Caki2 (cell line): ENCODE measurements around the gene SRD5A1. TPM values are rescaled to one million over a fixed set of nuclear protein-coding genes. Genes with fewer than 3 reads are reported as not detected.

Source experiments
- DNase-seq: peaks from one replicate; pipeline ENCODE4 v3.0.0-alpha.2; 2015; ENCODE audit warnings: low read depth
- in situ Hi-C: cut with HindIII; loops from 2 replicates; pipeline ENCODE4 v1.10.0; 2016; ENCODE audit warnings: low sequenced_read_pairs, low pct_unique_long_range_greater_than_20kb, mixed read lengths
- total RNA-seq: library from RNA; depleted of rRNA; stranded (reverse); fragments of >200 nt; shearing (Covaris generic); gene quantifications from 2 replicates; pipeline ENCODE4 v1.2.3, GENCODE V29; 2014; ENCODE audit warnings: low replicate concordance; rRNA removed

The SRD5A1 gene
- total RNA-seq, 1 experiment from 2014 or later, result 54.2 TPM

DNA sequence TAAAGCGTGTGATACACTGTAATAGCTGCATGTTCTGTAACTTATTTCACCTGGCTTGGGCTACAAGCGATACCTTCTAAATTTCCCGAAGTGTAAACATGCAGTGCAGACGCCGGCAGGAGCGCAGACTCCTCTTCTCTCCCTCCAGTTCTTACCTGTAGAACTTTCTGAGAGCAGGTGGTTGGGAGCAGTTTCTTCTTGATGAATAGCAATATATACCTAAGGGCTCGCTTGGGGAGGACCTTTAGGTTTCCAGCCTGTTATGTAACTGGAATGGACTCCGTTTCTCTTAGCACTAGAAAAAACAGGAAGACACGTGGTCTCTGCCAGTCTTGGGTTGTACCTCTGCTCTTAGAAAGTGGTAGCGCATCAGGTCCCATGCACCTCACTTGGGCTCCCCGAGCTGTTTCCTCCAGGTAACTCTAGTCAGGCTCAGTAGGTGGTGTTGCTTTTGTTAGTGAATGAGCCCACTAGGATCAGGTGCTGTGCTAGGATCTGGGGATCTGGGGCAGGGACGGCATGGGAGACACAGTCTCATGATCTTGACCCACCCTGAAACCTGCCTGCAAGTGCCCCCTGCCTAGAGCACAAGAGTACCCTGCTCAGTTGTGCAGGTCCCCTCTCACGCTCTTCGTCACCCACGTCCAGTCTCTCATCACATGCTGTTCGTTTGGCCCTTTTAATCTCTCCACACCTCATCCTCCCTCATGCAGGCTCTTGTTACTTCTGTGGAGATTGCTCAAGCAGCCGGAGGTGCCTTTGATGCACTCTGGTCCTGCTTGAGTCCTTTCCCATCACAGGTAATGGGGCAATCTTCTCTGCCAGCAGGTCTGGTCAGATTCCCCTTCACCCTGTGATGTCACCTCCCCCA, 82.8 kb downstream of the SRD5A1 start:
- DNase-seq, result no peak
- in situ Hi-C loops, result no loop called here

DNA sequence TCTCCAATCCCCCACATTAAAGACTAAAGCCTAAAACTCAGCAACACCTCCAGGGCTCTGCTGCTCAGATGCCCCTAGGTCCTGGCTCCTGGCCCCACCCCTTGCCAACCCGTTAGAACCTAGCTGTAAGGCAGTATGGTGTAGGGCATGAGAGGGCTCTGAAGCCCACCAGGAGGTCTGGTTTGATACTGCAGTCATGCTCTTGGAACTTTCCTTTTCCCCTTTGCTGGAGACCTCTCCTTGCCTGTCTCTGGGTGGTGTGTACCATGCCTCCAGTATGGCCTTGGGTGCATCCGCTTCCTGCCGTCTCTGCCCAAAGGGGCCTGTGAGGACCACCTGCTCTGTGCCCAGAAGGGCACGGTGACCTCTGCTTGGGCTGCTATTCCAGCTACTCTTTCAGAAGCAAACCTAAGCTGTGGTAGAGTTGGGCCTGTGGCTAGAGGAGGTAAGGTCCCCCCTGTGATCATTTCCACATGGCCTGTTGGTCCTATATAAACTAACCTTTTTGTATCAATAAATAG, 83.4 kb downstream of the SRD5A1 start:
- no peak for DNase-seq
- in situ Hi-C loops, result no loop called here

DNA sequence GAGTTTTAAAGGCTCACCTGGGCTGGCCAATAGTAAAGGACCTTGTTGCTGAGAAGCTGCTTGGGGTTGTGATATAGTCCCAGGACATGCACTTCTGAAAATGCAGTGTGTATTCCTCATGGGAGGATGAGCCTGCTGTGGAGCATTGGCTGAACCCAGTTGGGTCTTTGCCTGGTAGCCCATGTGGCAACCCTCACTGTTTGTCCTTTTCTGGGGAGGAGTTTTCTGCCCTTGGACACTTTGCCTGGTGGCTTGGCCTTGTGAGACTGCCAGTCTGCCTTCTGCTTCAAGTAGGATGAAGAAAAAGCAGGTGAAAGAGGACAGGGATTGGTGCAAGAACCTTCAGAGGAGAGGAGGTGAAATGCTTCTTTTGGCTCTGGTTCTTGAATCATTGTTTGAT, 84.0 kb downstream of the SRD5A1 start:
- in situ Hi-C loops, result no loop called here
- DNase-seq, result no peak

DNA sequence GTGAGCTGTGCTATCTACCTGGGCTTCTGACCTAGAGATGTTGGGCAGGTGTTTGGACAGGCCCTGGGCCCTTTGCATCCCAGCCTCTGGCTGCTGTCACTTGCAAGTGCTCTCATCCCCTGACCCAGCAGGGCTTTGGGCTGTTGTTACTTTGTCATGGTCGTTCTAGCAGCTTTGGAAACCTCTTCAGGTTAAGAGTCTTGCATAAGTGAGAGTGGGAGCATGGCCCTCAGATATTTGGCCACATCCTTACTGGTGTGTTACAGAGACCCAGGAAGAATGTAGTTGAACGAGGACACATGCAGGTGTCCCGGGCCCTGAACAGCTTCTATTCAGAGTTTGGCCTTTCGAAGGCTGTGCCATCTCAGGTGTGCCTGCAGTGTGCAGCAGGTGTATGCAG, 84.4 kb downstream of the SRD5A1 start:
- no peak for DNase-seq
- in situ Hi-C loops, result no loop called here

DNA sequence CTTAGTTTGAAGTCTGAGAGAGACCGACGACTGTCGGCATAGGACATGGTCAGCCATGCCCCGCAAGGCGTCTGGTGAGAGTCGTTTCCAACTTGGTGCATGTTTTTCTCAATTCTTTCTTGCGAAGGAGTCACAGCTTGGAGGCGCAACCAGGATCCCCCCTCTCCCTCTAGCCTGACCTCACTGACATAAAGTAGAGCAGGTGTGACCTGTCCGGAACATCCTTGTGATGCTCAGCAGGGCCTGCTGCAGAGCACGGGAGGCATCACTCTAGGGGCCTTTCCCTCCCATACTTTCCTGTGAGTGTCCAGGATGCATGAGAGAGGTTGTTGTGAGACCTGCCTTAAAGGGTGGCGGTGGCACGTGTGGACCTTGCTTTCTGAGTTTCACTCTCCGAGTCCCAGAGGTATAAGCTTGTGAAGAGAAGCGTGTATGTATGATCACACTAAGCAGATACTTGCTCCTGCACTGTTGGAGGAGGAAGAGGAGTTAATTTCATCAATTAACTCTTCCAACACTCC, 85.0 kb downstream of the SRD5A1 start:
- in situ Hi-C loops, result no loop called here
- DNase-seq, result no peak

DNA sequence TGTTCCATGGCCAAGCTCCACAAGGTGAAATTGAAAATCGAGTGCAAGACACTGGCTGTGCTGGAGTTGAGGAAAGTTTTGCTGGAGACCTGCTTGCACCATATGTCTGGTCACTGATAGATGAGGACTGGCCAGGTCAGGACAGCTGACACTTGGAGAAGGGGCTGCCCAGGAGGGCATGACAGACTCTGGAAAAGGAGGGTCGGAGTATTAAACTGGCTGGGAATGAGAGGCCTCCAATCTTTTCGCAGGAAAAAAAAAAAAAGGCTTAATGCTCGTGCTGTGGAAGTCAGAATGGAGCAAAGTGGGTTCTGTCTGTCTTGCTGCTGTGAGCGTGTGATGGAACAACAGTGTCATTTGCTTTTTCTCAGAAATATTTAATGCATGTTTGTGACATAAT, 85.5 kb downstream of the SRD5A1 start:
- in situ Hi-C loops, result no loop called here

DNA sequence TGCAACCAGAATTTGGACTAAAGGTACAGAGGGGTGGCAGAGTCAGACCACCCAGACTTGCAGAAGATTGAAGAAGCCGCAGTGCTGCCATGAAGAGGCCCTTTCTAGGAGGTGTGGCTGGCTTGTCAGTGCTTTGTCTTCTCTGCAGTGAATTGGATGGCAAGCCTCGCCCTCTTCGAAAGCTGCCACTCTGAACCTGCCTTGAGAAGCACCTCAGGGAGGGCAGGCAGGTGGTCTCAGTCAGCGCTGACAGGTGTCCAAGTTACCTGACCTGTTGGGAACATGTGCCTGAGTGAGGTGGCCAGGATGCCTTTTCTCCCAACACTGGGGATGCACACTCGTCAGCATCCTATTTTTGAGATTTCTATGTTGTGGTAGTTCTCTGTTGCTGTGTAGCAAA, 86.2 kb downstream of the SRD5A1 start:
- in situ Hi-C loops, result no loop called here
- no peak for DNase-seq

More for the DNA sequence above, 85.5 kb downstream of the SRD5A1 start:
- DNase-seq, result no peak

DNA sequence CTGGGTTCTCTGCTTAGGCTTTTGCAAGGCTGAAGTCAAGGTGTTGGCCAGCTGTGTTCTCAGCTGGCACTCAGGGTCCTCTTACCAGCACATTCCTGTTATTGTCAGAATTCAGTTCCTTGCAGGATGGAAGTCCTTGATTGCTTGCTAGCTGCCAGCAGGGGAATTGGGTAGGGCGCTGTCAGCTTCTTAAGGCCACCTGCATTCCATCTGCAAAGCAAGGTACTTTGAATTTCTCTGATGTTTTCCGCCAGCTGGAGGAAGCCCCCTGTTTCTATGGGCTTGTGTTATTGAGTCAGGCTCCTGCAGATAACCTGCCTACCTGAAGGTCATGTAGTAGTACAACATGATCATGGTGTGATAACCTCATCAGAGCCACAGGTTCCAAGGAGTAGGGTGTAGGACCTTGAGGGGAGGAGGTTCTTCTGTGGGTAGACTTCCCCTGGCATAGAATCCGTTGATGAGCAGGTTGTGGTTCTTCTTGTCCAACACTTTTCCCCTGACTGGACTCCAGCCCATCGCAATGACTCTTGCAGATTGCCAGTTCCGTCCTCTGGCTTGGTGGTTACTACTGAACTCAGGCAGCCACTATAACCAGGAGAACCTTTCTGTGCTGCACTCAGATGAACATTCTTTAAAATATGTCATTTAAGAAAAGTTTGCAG, 86.8 kb downstream of the SRD5A1 start:
- in situ Hi-C loops, result no loop called here
- no peak for DNase-seq

DNA sequence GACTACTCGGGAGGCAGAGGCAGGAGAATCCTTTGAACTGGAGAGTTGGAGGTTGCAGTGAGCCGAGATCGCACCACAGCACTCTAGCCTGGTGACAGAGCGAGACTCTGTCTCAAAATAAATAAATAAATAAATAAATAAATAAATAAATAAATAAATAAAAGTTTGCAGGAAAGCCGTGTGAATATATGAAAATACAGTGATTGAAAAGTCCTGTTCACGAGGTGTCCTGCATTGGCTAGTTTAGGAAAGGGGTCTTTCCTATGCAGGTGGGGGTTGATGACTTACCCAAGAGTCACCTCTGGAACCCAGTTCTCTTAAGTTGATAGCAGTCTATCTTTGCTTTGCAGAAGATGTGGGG, 87.3 kb downstream of the SRD5A1 start:
- in situ Hi-C loops, result no loop called here
- no peak for DNase-seq

DNA sequence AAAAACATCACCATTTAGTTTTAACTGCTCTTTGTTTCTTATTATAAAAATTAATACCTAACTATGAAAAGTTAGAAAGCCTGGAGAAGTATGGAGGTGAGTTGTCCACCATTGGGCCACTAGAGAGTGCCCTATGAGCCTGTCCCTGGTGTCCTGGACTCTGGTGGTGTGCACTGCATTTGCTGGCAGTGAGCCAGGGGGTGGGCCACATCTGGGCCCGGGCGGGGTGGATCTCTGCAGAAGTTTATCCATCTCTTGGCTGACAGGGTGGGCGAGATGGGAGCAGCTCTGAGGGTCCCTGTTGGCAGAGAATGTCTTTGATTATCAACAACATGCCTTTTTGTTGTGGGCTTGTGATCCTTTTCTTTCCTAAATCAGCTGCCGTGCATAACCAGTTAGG, 88.2 kb downstream of the SRD5A1 start:
- in situ Hi-C loops, result no loop called here
- DNase-seq, result no peak

DNA sequence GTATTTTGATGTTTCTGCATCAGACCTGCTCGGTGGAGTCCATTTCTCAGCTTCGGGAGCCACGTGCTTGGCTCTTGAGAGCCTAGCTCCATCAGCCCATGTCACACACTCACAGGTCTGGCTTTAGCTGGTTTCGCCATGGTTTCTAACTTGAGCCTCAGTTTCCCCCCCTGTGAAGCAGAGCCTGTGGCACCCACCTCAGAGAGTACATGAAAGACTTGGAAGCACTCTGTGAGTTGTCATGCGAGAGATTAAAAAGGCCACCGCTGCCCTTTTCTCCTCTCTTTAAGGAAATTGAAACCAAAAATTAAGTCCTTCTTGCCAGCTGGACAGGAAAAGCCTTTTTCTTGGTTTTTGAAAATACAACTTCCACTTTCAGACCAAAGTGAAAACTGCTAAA, 88.8 kb downstream of the SRD5A1 start:
- DNase-seq, result no peak
- in situ Hi-C loops, result no loop called here

DNA sequence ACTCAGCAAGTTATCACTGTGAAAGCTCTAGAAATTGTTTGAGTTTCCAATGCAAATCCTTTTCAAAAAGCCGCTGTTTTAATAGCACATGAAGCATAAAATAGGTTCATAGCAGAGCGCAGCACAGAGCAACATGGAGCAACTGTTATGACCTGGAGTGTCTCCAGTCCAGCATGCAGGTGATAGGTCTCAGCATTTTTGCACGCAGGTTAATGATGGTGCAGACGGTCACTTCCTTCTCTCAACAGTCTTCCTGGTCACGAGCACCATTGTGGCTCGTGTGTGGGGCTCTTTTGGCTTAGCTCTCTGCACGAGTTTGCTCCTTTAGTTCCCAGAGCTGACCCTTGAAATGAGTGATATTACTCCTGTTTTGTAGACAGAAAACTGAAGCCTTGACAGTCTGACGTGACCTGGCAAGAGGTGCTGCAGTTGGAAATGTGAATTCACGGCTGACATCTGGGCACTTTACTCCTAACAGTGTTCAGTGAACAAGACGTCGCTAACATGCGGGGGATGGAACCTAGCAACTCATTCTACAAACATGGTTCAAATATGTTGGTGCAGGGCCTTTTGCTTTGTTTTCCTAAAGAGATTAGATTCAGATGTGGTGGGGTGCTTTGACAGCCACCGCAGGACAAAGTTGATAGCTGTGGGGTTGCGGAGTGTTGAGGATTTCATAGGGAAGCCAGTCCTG, 90.0 kb downstream of the SRD5A1 start:
- in situ Hi-C loops, result no loop called here
- no peak for DNase-seq

DNA sequence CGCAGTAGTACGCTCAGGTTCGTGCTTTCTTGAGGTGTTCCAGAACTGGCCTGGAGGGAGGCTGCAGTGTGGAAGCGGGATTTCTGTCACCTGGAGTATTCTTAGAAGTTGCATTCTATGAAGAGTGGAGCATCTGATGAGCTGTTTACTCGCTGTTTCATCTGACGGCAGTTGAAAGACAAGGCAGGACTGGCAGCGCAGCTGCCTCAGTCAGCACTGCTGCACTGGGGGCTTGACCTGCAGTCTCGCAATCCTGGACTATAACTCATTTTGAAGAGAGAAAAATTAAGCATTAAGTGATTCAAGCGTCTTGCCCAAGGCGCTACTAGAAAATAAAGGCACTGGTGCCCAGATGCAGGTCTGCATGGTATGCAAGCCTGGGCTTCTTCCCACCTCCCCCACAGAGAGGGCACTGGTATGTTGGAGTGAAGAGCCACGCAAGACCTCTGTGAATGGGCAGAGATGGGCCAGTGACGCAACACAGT, 90.6 kb downstream of the SRD5A1 start:
- in situ Hi-C loops, result no loop called here
- DNase-seq, result no peak

Other genes with a start within 250 kb of the SRD5A1 start
- gene UBE2QL1, start 184.6 kb upstream of the SRD5A1 start, total RNA-seq, result not detected in 2 replicates
- 38.3 and 40.5 TPM in 2 replicates for gene NSUN2, start 396 bp upstream of the SRD5A1 start, total RNA-seq
- 2.8 and 6.2 TPM in 2 replicates for gene TENT4A, start 80.0 kb downstream of the SRD5A1 start, total RNA-seq